Activated naive CD4-positive, alpha-beta T cell treated with anti-CD3 and anti-CD28 coated beads, Interleukin-2, amount 50 U/mL, for 16 hours (primary cell): ENCODE measurements around the gene SZT2.
"Not testable (repeated sequence)": the region's sequence is repeated elsewhere in the genome, so short reads cannot be mapped to it uniquely, and the experiment has no call there.

ENCODE experiments used
- DNase-seq: peaks from one replicate; pipeline ENCODE4 v3.0.0-alpha.2; 2020

Gene SZT2

GRCh38 chr1:43460988-43461693 is 71.4 kb downstream of the SZT2 start:
- DNase-seq = no peak

GRCh38 chr1:43463479-43463878 is 73.8 kb downstream of the SZT2 start:
- no peak for DNase-seq

GRCh38 chr1:43464681-43465504 is 75.2 kb downstream of the SZT2 start:
- DNase-seq = no peak

- no peak for DNase-seq
Measured at GRCh38 chr1:43465505-43466067, 75.9 kb downstream of the SZT2 start.

- no peak for DNase-seq
Measured at GRCh38 chr1:43466403-43466802, 76.7 kb downstream of the SZT2 start.

GRCh38 chr1:43468414-43468813 is 78.7 kb downstream of the SZT2 start:
- DNase-seq = no peak

GRCh38 chr1:43469932-43470331 is 80.2 kb downstream of the SZT2 start:
- no peak for DNase-seq

- no peak for DNase-seq
Measured at GRCh38 chr1:43472087-43472462, 82.4 kb downstream of the SZT2 start.

GRCh38 chr1:43472463-43473151 is 82.9 kb downstream of the SZT2 start:
- not testable (repeated sequence) for DNase-seq

- no peak for DNase-seq
Measured at GRCh38 chr1:43473463-43473862, 83.8 kb downstream of the SZT2 start.

- not testable (repeated sequence) for DNase-seq
Measured at GRCh38 chr1:43475611-43476401, 86.1 kb downstream of the SZT2 start.

GRCh38 chr1:43477716-43478115 is 88.0 kb downstream of the SZT2 start:
- DNase-seq = no peak

- no peak for DNase-seq
Measured at GRCh38 chr1:43479414-43479813, 89.7 kb downstream of the SZT2 start.

- DNase-seq = no peak
Measured at GRCh38 chr1:43481491-43481890, 91.8 kb downstream of the SZT2 start.

- no peak for DNase-seq
Measured at GRCh38 chr1:43482215-43482614, 92.5 kb downstream of the SZT2 start.

GRCh38 chr1:43484367-43484766 is 94.7 kb downstream of the SZT2 start:
- DNase-seq = no peak

- DNase-seq = no peak
Measured at GRCh38 chr1:43488165-43488564, 98.5 kb downstream of the SZT2 start.

GRCh38 chr1:43491061-43491460 is 101.4 kb downstream of the SZT2 start:
- DNase-seq = no peak

GRCh38 chr1:43492826-43493225 is 103.1 kb downstream of the SZT2 start:
- no peak for DNase-seq

- no peak for DNase-seq
Measured at GRCh38 chr1:43493661-43494450, 104.2 kb downstream of the SZT2 start.

- DNase-seq = no peak
Measured at GRCh38 chr1:43495204-43495603, 105.5 kb downstream of the SZT2 start.

- DNase-seq = no peak
Measured at GRCh38 chr1:43499898-43500297, 110.2 kb downstream of the SZT2 start.
